Adipocyte (in vitro differentiated cells): ENCODE results near the gene C13orf42.
A peak's percentile ranks its signal among the peaks of the same experiment; 100 is the strongest.

Source experiments
- DNase-seq: peaks from one replicate; pipeline ENCODE4 v3.0.0-alpha.2; 2015; ENCODE audit warnings: low read depth
- H3K27me3 ChIP-seq: replicated peaks from 2 replicates; pipeline ENCODE4 v1.7.0; 2013; ENCODE audit warnings: mild to moderate bottlenecking, low read length, moderate library complexity; ENCODE audit not compliant: control insufficient read depth, insufficient read depth
- H3K36me3 ChIP-seq: 2 replicates; pipeline ENCODE4 v1.7.0; 2013; ENCODE audit warnings: low read length, mild to moderate bottlenecking, moderate library complexity; ENCODE audit not compliant: control insufficient read depth, insufficient read depth, severe bottlenecking
- H3K4me1 ChIP-seq: 2 replicates; pipeline ENCODE4 v1.7.0; 2013; ENCODE audit warnings: mild to moderate bottlenecking, low read length, moderate library complexity; ENCODE audit not compliant: control insufficient read depth, insufficient read depth
- H3K4me3 ChIP-seq: 2 replicates; pipeline ENCODE4 v1.7.0; 2013; ENCODE audit warnings: mild to moderate bottlenecking, low read length, moderate library complexity
- H3K9ac ChIP-seq: 2 replicates; pipeline ENCODE4 v1.7.0; 2013; ENCODE audit warnings: mild to moderate bottlenecking, low read length, moderate library complexity
- H3K9me3 ChIP-seq: 2 replicates; pipeline ENCODE4 v1.7.0; 2013; ENCODE audit warnings: mild to moderate bottlenecking, low read length, moderate library complexity; ENCODE audit not compliant: control insufficient read depth

C13orf42 gene

DNA sequence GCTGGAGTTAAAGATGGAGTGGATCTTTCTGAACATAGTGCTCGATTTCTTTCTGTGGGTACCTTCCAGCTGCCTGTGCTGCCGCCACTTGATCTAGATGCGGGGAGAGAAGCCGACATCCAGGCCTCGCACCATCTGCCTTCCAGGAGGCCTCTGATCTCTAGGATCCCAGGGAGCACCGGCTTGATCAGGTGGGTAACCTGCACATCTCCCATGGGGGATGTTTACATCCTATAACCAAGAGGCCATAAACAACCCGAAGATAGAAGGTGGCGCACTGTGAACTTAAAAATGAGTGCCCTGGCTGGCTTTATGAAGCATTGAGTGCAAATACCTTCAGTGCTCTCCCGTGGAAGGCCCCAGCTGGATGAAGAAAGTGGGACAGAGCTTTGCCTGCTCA, at the start of gene C13orf42:
Gene C13orf42 (minus strand): TSS at position 101 of the 400 bp plus-strand sequence. CDS start 65 bp downstream, at position 36.
- Histone ChIP-seq H3K4me1 (no peaks in the 10 kb centered on the region), H3K9ac (no peak within 1 kb of the TSS), H3K4me3 (no peak within 1 kb of the TSS), H3K27me3 (peaks cover 76% of the 10 kb centered on the region), H3K9me3 (no peaks in the 10 kb centered on the region), H3K36me3 (no peaks in the 10 kb centered on the region)
- no peak for DNase-seq

DNA sequence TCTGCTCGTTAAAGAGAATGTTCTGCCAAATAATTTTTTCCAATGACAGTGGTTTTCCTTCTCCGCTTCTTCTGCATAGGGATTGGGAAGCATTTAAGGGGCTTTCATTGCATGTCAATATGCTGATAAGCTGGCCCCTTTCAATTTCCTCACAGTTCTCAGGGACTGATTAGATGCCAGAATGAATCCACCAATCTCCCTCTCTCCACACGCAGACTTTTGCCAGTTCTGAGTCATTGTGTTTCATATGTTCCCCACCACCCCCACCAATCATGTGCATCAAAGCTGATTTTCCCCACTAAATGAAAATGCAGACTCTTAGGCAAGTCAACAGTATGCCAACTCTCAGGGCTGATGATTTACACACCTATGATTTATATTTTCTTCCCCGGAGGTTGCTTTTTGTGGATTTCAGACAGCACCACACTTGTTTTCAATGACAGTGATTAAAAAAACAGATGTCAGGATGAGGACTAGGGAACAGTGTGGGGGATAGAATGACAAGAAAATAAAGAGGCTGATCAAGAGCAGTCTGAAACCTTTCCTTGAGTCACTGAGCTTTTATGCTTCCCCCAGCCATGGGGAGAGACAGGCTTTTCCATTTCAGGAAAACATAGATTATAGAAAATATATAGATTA, 47.9 kb upstream of the C13orf42 start:
- H3K4me3 ChIP-seq: peak overlapping the region; percentile 12
- no peaks in the 10 kb centered on the region for H3K36me3 ChIP-seq
- no peaks in the 10 kb centered on the region for H3K9me3 ChIP-seq
- H3K27me3 ChIP-seq: peaks cover 5% of the 10 kb centered on the region
- no peak overlapping the region for H3K9ac ChIP-seq
- no peak for DNase-seq
- peaks cover 20% of the 10 kb centered on the region for H3K4me1 ChIP-seq

DNA sequence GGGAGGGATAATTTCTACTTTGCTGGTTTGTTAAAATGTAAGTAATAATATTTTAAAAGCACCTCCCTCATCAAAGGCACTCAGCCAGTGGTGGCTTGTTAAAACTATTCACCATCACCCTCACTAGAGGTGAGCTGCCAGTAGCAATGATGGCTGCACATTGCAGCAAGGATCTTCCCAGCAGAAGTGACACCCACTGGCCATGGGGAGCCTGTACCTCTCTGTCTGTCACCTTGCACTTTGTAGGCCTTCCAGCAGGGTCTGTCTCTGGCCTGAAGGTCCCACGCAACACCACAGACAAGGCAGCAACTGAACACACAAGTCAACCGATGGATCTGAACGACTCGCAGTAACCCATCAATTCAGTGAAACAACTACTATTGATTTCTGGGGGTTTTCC, 47.3 kb upstream of the C13orf42 start:
- DNase-seq: no peak
- peak overlapping the region; percentile 12 for H3K4me3 ChIP-seq

DNA sequence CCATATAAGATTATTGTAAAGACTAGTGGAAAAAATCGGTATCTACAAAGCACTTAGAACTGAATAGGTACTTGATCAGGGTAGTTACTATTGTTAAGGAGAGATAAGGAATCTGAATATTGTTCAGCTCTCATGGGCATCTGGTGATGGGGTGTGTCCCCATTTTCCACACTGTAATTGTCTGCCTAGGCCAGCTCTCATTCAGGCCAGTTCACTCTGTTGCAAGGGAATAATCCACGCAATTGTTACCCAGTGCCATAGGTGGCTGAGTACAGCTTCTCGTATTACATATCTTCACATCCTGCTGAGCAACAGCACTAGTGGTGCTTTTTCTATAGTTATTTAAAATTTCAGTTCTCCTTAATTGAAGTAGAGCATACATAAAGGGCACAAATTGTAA, 45.6 kb upstream of the C13orf42 start:
- no peak for DNase-seq
- Histone ChIP-seq H3K9me3 (no peaks in the 10 kb centered on the region), H3K4me3 (no peak overlapping the region), H3K27me3 (no peaks in the 10 kb centered on the region), H3K9ac (no peak overlapping the region), H3K36me3 (no peaks in the 10 kb centered on the region), H3K4me1 (peaks cover 22% of the 10 kb centered on the region)

More for the DNA sequence above, 47.3 kb upstream of the C13orf42 start:
- no peak overlapping the region for H3K9ac ChIP-seq
- no peaks in the 10 kb centered on the region for H3K36me3 ChIP-seq
- H3K27me3 ChIP-seq: peaks cover 5% of the 10 kb centered on the region
- H3K9me3 ChIP-seq: no peaks in the 10 kb centered on the region
- H3K4me1 ChIP-seq: peaks cover 22% of the 10 kb centered on the region

DNA sequence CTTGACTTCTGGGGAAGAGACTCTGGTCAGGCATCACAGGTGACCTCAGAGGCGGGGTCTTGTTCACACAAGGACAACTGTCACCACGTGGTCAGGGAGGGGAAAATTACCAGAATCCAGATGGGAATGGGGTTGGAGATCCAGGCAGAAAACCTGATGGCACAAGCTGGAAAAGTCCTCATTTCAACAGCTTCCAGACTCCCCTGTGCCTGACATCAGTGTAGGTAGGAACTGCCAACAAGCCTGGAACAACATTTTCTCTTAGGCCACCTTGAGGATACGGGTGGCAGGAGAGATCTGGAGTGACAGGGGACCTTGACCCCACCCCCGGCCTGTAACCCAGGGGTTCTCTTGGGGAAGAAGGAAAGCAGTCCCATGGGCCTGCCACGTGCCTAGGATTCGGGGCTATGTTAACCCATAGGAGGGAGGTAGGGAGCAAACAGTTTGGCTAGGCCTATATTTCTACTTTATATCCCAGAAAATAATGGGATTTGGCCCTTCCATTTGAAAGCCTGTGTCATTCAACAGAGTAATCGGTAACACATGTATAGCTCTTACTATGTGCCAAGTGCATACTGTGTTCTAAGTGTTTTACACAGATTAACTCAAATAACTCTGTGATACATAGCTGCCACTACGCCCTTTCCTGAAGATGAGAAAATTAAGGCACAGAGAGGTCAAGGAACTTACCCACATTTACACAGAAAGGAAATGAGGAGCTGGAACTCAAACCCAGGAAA, 44.9 kb upstream of the C13orf42 start:
- Histone ChIP-seq H3K9me3 (no peaks in the 10 kb centered on the region), H3K4me1 (peaks cover 22% of the 10 kb centered on the region), H3K36me3 (no peaks in the 10 kb centered on the region), H3K4me3 (no peak overlapping the region), H3K27me3 (peaks cover 2% of the 10 kb centered on the region), H3K9ac (no peak overlapping the region)
- no peak for DNase-seq

DNA sequence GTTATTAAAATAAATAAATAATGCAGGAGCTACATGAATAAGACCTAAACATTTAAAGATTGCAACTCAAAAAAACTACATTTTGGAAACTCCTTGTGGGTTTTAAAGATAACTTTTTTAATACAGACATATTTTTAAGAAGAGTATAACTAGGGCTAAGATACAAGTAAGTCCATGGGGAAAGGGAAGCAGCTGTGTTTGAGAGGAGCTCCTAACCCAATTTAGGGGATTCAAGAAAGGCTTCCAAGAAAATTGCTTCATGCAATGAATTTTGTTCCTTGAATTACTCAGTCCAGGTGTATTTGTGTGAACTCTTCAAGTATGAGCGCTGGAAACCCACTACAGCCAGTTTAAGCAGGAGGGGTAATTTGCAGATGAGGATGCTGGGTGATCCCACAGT, 44.1 kb upstream of the C13orf42 start:
- Histone ChIP-seq H3K9me3 (no peaks in the 10 kb centered on the region), H3K4me1 (peaks cover 22% of the 10 kb centered on the region), H3K27me3 (peaks cover 8% of the 10 kb centered on the region), H3K36me3 (no peaks in the 10 kb centered on the region), H3K9ac (no peak overlapping the region), H3K4me3 (no peak overlapping the region)
- DNase-seq: no peak

DNA sequence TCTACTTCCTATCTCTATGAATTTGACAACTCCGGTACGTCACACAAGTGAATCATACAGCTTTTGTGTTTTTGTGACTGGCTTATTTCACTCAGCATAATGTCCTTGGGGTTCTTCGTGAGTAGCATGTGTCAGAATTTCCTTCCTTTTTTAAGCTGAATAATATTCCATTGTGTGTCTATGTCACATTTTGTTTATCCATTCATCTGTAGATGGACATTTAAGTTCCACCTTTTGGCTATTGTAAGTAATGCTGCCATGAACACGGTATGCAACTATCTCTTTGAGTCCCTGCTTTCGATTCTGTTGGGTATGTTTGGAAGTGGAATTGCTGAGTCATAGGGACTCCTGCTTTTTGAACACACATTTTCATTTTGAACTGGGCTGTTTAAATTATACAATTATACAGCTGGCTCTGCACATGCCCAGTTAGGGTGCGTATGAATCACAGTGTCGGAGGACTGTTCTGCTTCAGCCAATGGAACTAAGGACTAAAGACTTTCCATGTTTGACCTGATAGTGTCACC, 43.0 kb upstream of the C13orf42 start:
- Histone ChIP-seq H3K4me3 (peak overlapping the region; percentile 46), H3K4me1 (peaks cover 18% of the 10 kb centered on the region), H3K36me3 (no peaks in the 10 kb centered on the region), H3K9me3 (no peaks in the 10 kb centered on the region), H3K9ac (no peak overlapping the region), H3K27me3 (peaks cover 8% of the 10 kb centered on the region)
- peak; percentile 36 for DNase-seq

DNA sequence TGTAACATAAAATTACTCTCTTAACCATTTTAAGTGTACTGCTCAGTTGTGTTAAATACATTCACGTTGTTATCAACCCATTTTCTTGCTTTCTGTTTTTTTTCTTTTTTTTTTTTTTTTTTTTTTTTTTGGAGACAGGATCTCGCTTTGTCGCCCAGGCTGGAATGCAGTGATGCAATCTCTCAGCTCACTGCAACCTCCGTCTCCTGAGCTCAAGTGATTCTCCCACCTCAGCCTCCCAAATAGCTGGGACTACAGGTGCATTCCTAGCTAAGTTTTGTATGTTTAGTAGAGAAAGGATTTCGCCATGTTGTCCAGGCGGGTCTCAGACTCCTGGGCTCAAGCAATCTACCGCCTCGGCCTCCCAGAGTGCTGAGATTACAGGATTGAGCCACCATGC, 42.5 kb upstream of the C13orf42 start:
- H3K9ac ChIP-seq: no peak overlapping the region
- no peak for DNase-seq
- no peaks in the 10 kb centered on the region for H3K36me3 ChIP-seq
- no peaks in the 10 kb centered on the region for H3K9me3 ChIP-seq
- peaks cover 12% of the 10 kb centered on the region for H3K4me1 ChIP-seq
- H3K27me3 ChIP-seq: peaks cover 8% of the 10 kb centered on the region
- no peak overlapping the region for H3K4me3 ChIP-seq

DNA sequence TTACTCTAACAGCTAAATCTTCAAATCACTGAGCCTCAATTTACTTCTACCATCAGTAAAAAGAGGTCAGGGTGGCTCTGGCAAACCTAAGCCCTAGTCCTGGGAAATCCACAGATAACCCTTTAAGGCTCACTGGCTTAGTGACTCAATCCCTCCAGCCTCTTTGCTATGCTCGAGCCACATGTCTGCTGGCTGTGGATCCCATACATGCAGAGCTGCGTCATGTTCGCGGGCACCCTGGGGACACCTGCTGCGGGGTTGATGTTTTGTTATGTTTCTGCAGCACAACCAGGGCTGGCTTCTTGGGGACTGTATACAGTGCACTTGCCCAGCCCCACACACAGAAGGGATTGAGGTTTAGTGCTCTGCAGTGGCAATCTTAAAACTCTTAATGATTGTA, 41.6 kb upstream of the C13orf42 start:
- Histone ChIP-seq H3K9ac (no peak overlapping the region), H3K4me1 (peaks cover 9% of the 10 kb centered on the region), H3K9me3 (no peaks in the 10 kb centered on the region), H3K27me3 (peaks cover 12% of the 10 kb centered on the region), H3K4me3 (no peak overlapping the region), H3K36me3 (no peaks in the 10 kb centered on the region)
- no peak for DNase-seq

DNA sequence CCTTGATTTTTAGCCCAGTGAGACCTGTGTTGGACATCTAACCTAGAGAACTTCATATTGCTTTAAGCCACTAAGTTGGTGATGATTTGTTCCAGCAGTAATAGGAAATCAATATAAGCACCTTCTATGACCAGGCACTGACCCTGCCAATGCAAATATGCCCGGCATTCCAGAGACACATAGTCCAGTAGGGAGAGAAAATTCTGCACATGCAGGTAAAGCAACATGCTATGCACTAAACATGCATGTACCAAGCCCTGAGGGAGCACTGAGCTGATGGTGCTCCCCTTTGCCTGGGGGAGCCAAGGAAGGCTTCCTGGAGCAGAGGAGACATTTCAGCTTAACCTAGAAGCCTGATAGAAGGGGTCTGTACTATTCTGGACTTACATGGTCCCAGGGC, 40.4 kb upstream of the C13orf42 start:
- no peaks in the 10 kb centered on the region for H3K9me3 ChIP-seq
- no peaks in the 10 kb centered on the region for H3K36me3 ChIP-seq
- peaks cover 9% of the 10 kb centered on the region for H3K4me1 ChIP-seq
- no peak overlapping the region for H3K4me3 ChIP-seq
- H3K27me3 ChIP-seq: peaks cover 13% of the 10 kb centered on the region
- no peak for DNase-seq
- H3K9ac ChIP-seq: no peak overlapping the region

DNA sequence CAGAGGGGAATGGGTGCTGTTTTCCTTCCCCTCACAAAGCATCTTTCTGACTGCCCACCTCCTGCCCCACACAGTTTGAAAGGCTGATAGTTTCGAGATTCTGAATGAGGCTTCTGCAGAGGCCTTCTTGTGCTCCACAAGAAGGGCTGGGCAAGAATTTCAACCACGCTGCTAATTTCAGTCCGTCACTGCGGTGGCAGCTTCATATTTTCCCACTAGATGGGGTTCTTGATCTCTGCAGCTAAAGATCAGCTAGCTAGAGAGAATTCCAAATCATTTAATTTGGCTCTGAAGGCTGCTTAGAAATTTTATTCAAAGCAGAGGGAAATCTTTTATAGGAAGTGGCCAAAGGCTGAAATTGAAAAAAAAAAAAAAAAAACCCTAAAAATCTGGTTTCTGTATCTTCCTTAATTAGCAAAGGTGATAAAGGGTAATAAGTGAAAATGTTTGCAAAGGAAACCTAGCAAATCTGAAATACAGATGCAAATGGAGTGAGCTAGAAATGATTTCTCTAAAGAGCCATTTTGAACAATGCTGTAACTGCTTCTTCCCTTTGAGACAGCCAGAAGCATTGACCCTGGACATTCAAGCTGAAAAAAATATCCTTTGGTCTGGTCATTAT, 38.0 kb upstream of the C13orf42 start:
- Histone ChIP-seq H3K27me3 (peaks cover 13% of the 10 kb centered on the region), H3K36me3 (no peaks in the 10 kb centered on the region), H3K9ac (no peak overlapping the region), H3K4me1 (peaks cover 3% of the 10 kb centered on the region), H3K4me3 (no peak overlapping the region), H3K9me3 (peaks cover 2% of the 10 kb centered on the region)
- DNase-seq: peak; percentile 81
